Measurements from ENCODE around the gene PCGF5.
"Not testable (repeated sequence)": the region's sequence is repeated elsewhere in the genome, so short reads cannot be mapped to it uniquely, and the experiment has no call there.

GRCh38 chr10:91188010-91188409 lies 32.5 kb upstream of the PCGF5 start:
- not testable (repeated sequence) for TF ChIP-seq ZNF274 (IDR thresholded peaks at IDR 0.05; ENCODE audit: borderline replicate concordance, low read depth, low read length); PATZ1 (CRISPR knock-in tag; IDR thresholded peaks at IDR 0.05; ENCODE audit: borderline replicate concordance); NEUROD1 (IDR thresholded peaks at IDR 0.05; ENCODE audit: borderline replicate concordance, low read depth, low read length, partially characterized antibody); ZNF785 (CRISPR knock-in tag; IDR thresholded peaks at IDR 0.05); SRSF1 (IDR thresholded peaks at IDR 0.05; ENCODE audit: low read depth, low read length); EWSR1 (IDR thresholded peaks at IDR 0.05; ENCODE audit: borderline replicate concordance, low read depth, partially characterized antibody); CCAR2 (IDR thresholded peaks at IDR 0.05; ENCODE audit: low read depth, low read length)
